ENCODE measurements around the gene CD48. TPM values are rescaled to one million over a fixed set of nuclear protein-coding genes. Genes with fewer than 3 reads are reported as not detected.

Gene CD48
- total and polyA plus RNA-seq, 2 of the 4 experiments (the other 2 are of a cell fraction) = not detected

- H2AFZ ChIP-seq (replicated peaks; ENCODE audit: low read length, poor library complexity) = no peak overlapping the region
- ATAC-seq (ENCODE audit: low read depth) = no peak
- no peak overlapping the region for H4K5ac ChIP-seq (ENCODE audit: low read depth, low read length)
- no peaks in the 10 kb centered on the region for H3K9me1 ChIP-seq (ENCODE audit: insufficient read depth, low read length)
- no peak overlapping the region for H2BK15ac ChIP-seq (ENCODE audit: low read depth, low read length)
- TF ChIP-seq SMC3 (IDR thresholded peaks at IDR 0.05; ENCODE audit: low read depth, low read length) (no peak), RCOR1 (IDR thresholded peaks at IDR 0.05; ENCODE audit: insufficient replicate concordance, low read length) (no peak), CHD1 (IDR thresholded peaks at IDR 0.05; ENCODE audit: low read depth, low read length) (no peak), ELK1 (IDR thresholded peaks at IDR 0.05; ENCODE audit: borderline replicate concordance, low read depth, low read length) (no peak), FOS (IDR thresholded peaks at IDR 0.05; ENCODE audit: low read depth, low read length) (no peak), POLR2A (IDR thresholded peaks at IDR 0.05; ENCODE audit: low read depth, low read length) (no peak), MAZ (IDR thresholded peaks at IDR 0.05; ENCODE audit: borderline replicate concordance, low read depth, low read length) (no peak), CEBPB (IDR thresholded peaks at IDR 0.05; ENCODE audit: low read depth, low read length) (no peak), MAFK (IDR thresholded peaks at IDR 0.05; ENCODE audit: low read depth, low read length) (no peak), USF2 (IDR thresholded peaks at IDR 0.05; ENCODE audit: low read depth, low read length) (no peak), RAD21 (IDR thresholded peaks at IDR 0.05; ENCODE audit: low read length) (no peak), MXI1 (IDR thresholded peaks at IDR 0.05; ENCODE audit: borderline replicate concordance, low read depth, low read length) (no peak), NFE2L2 (IDR thresholded peaks at IDR 0.05; ENCODE audit: low read depth, low read length) (no peak), BHLHE40 (IDR thresholded peaks at IDR 0.05; ENCODE audit: low read depth, low read length) (no peak)
- DNase-seq = no peak
- no peak overlapping the region for H2AK5ac ChIP-seq (ENCODE audit: low read depth, low read length)
- H2AK9ac ChIP-seq (replicated peaks; ENCODE audit: low read depth, low read length, poor library complexity) = no peak overlapping the region
- in situ Hi-C loops (cut with MboI; ENCODE audit: low sequenced_read_pairs) = no loop called here
- dilution Hi-C loops (cut with HindIII; ENCODE audit: low sequenced_read_pairs, unreplicated experiment) = no loop called here
- no peak overlapping the region for H4K8ac ChIP-seq (ENCODE audit: low read depth in 2 of 2, low read length in 2 of 2)
- no peak overlapping the region for H3K18ac ChIP-seq (ENCODE audit: low read depth, low read length)
- 20% methylated on average over 1 of the region's 6 CpGs; no CpG with 5 or more reads in 1 of the 2 experiments for WGBS, 2 experiments (ENCODE audit: extremely low coverage in 2 of 2, insufficient read length in 1 of 2)
- H4K20me1 ChIP-seq (ENCODE audit: insufficient read depth, low read length) = no peaks in the 10 kb centered on the region
- POLR2A ChIA-PET (ENCODE audit: unreplicated experiment) = no interaction called here
- H3K4me3 ChIP-seq (ENCODE audit: insufficient read depth, low read depth, low read length) = no peak overlapping the region
- H3K9ac ChIP-seq (ENCODE audit: low read depth, low read length) = no peak overlapping the region
- no peaks in the 10 kb centered on the region for H3K36me3 ChIP-seq (ENCODE audit: control insufficient read depth, insufficient read depth, low read length)
- H2BK120ac ChIP-seq (ENCODE audit: low read depth, low read length) = no peak overlapping the region
- H2BK20ac ChIP-seq (ENCODE audit: low read depth, low read length) = no peak overlapping the region
- H2BK5ac ChIP-seq (ENCODE audit: low read depth, low read length, poor library complexity, severe bottlenecking) = no peak overlapping the region
- H3K4ac ChIP-seq (ENCODE audit: low read depth, low read length) = no peak overlapping the region
- no peak overlapping the region for H3K23ac ChIP-seq (ENCODE audit: low read depth, low read length)
- H3K4me2 ChIP-seq (ENCODE audit: low read depth, low read length) = no peak overlapping the region
- BruUV-seq (replicated peaks) = no TSS peak
- CTCF ChIA-PET = no interaction called here
- H3K9me3 ChIP-seq (ENCODE audit: control insufficient read depth, insufficient read depth, low read length) = no peaks in the 10 kb centered on the region
- no peak overlapping the region for H3K27ac ChIP-seq (ENCODE audit: insufficient read depth, low read length)
- no peaks in the 10 kb centered on the region for H3K27me3 ChIP-seq (ENCODE audit: control insufficient read depth, insufficient read depth, low read length)
- H3K79me1 ChIP-seq (ENCODE audit: low read depth in 1 of 2, low read length in 2 of 2) = no peaks in the 10 kb centered on the region
- intact Hi-C loops (cut with micrococcal nuclease) = no loop called here
- H3K4me1 ChIP-seq (ENCODE audit: control insufficient read depth, insufficient read depth, low read length) = no peaks in the 10 kb centered on the region
- no peak overlapping the region for H3K14ac ChIP-seq (replicated peaks; ENCODE audit: low read depth, low read length)
- no peak overlapping the region for H3K56ac ChIP-seq (ENCODE audit: extremely low read depth, insufficient read depth, low read length)
- no peak overlapping the region for H4K91ac ChIP-seq (ENCODE audit: insufficient read depth, low read depth, low read length)
These were observed 79.5 kb downstream of the CD48 start for GRCh38 chr1:160631983-160632625.
